GM10248 (cell line): ENCODE data around the gene KLHL17.

Experiments used
- CTCF ChIA-PET: fragments of 300-600 bp; sonication (Branson Sonifier 250); formaldehyde crosslinking; extraction: SDS; loops from one replicate; lab custom pipeline; 2021; ENCODE audit warnings: antibody characterized with exemption; lab: Yijun Ruan, JAX
- POLR2A ChIA-PET: fragments of 350-650 bp; sonication (Branson Sonifier 250); formaldehyde crosslinking; extraction: SDS; loops from one replicate; lab custom pipeline; 2020; ENCODE audit warnings: antibody characterized with exemption; lab: Yijun Ruan, JAX
- DNase-seq: peaks from one replicate; pipeline ENCODE4 v3.0.0; 2012; ENCODE audit errors: extremely low spot score
- CTCF ChIP-seq: IDR thresholded peaks from 2 replicates; pipeline ENCODE4 v1.5.1; 2012; ENCODE audit warnings: mild to moderate bottlenecking, low read depth; ENCODE audit errors: extremely low read depth, missing control alignments, control extremely low read depth

KLHL17 gene

GRCh38 chr1:971751-972506 is 11.5 kb downstream of the KLHL17 start:
- ChIA-PET CTCF (interaction anchor here (1.4 to 1.8 kb wide), 4 partner anchors 11 to 151 kb away, joined by 3 to 8 read pairs (median 5); no protein-coding TSS in a partner anchor), POLR2A (no interaction called here)
- no peak for TF ChIP-seq CTCF

DNA sequence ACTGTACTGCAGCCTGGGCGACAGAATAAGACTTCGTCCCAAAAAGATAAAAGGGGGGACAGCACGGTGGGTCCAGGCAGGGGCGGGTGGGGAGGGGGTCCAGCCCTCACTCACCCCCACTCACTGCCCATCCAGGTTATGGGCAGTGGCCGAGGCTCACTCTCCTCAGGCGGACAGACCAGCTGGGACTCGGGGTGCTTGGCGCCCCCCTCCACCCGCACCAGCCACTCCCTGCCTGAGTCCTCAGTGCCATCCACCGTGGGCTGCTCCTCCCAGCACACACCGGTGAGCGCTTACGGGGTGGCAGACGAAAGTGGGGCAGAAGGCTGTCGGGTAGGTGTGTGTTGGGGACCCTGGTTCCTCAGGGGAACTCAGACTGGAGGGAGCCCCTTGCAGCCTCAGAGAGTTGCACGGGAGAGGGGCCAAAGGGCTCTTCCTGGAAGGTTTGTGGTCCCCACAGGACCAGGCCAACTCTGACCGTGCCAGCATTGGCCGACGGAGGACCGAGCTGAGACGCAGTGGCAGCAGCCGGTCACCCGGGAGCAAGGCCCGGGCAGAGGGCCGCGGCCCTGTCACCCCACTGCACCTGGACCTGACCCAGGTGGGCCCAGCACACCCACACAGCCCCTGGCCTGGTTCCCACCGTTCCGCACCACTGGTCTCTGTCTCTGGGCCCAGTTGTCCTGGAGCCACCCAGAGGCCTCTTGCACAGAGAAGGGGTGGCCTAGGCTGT is 12.5 kb downstream of the KLHL17 start:
- no peak for DNase-seq
- TF ChIP-seq CTCF = no peak
- ChIA-PET CTCF (interaction anchor here (1.4 to 1.8 kb wide), 3 partner anchors 10 to 150 kb away, joined by 3 to 6 read pairs (median 4); no protein-coding TSS in a partner anchor), POLR2A (no interaction called here)

More at GRCh38 chr1:971751-972506, 11.5 kb downstream of the KLHL17 start:
- DNase-seq = no peak

DNA sequence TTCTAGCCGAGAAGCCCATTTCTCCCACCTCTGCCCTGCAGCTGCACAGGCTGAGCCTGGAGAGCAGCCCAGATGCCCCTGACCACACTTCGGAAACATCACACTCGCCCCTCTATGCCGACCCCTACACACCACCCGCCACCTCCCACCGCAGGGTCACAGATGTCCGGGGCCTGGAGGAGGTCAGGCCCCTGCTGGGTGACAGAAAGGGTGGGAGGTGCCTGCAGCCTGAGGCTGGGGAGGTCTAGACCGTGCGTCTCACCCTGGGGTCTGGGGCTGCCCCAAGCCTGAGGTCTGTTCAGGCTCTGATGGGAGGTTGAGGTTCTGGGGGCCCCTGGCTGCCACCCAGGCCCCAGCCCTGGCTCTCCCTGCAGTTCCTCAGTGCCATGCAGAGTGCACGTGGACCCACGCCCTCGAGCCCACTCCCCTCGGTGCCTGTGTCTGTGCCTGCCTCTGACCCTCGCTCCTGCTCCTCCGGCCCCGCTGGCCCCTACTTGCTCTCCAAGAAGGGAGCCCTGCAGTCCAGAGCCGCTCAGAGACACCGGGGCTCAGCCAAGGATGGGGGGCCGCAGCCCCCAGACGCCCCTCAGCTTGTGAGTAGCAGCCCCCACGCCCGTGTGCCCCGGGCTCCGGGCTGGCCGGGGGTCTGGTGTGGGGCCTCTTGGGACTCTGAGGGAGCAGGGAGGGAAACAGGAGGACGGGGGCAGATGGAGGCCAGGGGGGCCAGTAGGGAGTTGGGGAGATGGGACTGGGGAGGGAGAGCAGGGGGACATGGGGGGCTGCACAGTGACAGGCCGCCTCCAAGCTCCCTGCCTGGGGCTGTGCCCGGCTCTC is 13.3 kb downstream of the KLHL17 start:
- ChIA-PET CTCF (interaction anchor here (0.8 to 0.9 kb wide), 2 partner anchors 9 to 19 kb away, joined by 3 read pairs; no protein-coding TSS in a partner anchor), POLR2A (no interaction called here)
- TF ChIP-seq CTCF = no peak

GRCh38 chr1:974293-974640 is 13.9 kb downstream of the KLHL17 start:
- ChIA-PET CTCF (interaction anchor here (0.8 to 0.9 kb wide), 2 partner anchors 9 to 19 kb away, joined by 3 read pairs; no protein-coding TSS in a partner anchor), POLR2A (no interaction called here)

More for the DNA sequence above, 13.3 kb downstream of the KLHL17 start:
- DNase-seq = no peak

GRCh38 chr1:974687-975328 is 14.4 kb downstream of the KLHL17 start:
- ChIA-PET POLR2A (no interaction called here), CTCF (interaction anchor here (0.8 to 1.9 kb wide), 5 partner anchors 8 to 89 kb away, joined by 3 to 8 read pairs (median 6); partner anchors contain the start of gene PLEKHN1)
- DNase-seq = no peak

More at GRCh38 chr1:974293-974640, 13.9 kb downstream of the KLHL17 start:
- no peak for TF ChIP-seq CTCF
- no peak for DNase-seq

More at GRCh38 chr1:974687-975328, 14.4 kb downstream of the KLHL17 start:
- no peak for TF ChIP-seq CTCF
